ENCODE data around the gene TIGD7. TPM values are rescaled to one million over a fixed set of nuclear protein-coding genes. Genes with fewer than 3 reads are reported as not detected.
"Not testable (repeated sequence)": the region's sequence is repeated elsewhere in the genome, so short reads cannot be mapped to it uniquely, and the experiment has no call there.

TIGD7 gene
- total and polyA plus RNA-seq, 12 donors: 2.1 to 8.7 (median 4.5) TPM

DNA sequence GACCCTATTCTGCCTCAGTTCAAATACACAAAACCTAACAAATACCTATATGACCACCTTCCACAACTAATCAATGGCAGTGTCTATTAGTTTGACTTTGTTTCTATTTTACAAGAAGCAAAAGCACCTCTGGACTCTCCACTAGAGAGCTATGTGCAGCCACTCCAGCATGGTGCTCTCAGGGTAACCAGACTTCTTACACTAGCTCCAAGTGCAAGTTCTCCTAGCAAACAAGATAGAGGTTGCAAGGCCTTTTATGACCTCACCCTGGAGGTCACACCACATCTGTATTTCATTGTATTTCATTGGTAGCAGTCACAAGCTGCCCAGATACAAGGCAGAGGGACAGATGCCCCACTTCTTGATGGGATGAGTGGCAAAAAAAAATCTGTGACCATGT is 30.3 kb downstream of the TIGD7 start:
- Histone ChIP-seq H3K4me1 (replicated peaks in 1 of 2) (no peaks in the 10 kb centered on the region), H3K9me3 (replicated peaks in 1 of 3) (no peaks in the 10 kb centered on the region), H3K27ac (no peak overlapping the region), H3K27me3 (no peaks in the 10 kb centered on the region), H3K4me3 (no peak overlapping the region), H3K36me3 (replicated peaks in 1 of 2) (no peaks in the 10 kb centered on the region)
- intact Hi-C loops (cut with DNase I): no loop called here
- TF ChIP-seq, protein P1, sequence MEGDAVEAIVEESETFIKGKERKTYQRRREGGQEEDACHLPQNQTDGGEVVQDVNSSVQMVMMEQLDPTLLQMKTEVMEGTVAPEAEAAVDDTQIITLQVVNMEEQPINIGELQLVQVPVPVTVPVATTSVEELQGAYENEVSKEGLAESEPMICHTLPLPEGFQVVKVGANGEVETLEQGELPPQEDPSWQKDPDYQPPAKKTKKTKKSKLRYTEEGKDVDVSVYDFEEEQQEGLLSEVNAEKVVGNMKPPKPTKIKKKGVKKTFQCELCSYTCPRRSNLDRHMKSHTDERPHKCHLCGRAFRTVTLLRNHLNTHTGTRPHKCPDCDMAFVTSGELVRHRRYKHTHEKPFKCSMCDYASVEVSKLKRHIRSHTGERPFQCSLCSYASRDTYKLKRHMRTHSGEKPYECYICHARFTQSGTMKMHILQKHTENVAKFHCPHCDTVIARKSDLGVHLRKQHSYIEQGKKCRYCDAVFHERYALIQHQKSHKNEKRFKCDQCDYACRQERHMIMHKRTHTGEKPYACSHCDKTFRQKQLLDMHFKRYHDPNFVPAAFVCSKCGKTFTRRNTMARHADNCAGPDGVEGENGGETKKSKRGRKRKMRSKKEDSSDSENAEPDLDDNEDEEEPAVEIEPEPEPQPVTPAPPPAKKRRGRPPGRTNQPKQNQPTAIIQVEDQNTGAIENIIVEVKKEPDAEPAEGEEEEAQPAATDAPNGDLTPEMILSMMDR (IDR thresholded peaks at IDR 0.05): no peak
- no peak for TF ChIP-seq POLR2A (IDR thresholded peaks at IDR 0.05)
- DNase-seq: peak in 1 of 7 donors; percentile 17

GRCh38 chr16:3274490-3274889 is 30.7 kb downstream of the TIGD7 start:
- H3K4me1 ChIP-seq (replicated peaks in 1 of 2): no peaks in the 10 kb centered on the region
- no peaks in the 10 kb centered on the region for H3K36me3 ChIP-seq (replicated peaks in 1 of 2)
- no peak overlapping the region for H3K27ac ChIP-seq
- intact Hi-C loops (cut with DNase I): no loop called here
- no peaks in the 10 kb centered on the region for H3K9me3 ChIP-seq (replicated peaks in 1 of 3)
- no peak for TF ChIP-seq POLR2A (IDR thresholded peaks at IDR 0.05)
- TF ChIP-seq, protein P1 (IDR thresholded peaks at IDR 0.05): no peak
- no peaks in the 10 kb centered on the region for H3K27me3 ChIP-seq
- 41 to 53% (median 47%) methylated on average over 4 of the region's 4 CpGs for WGBS, 4 donors
- peak in 2 of 7 donors; percentile 49 to 54 for DNase-seq
- no peak overlapping the region for H3K4me3 ChIP-seq

DNA sequence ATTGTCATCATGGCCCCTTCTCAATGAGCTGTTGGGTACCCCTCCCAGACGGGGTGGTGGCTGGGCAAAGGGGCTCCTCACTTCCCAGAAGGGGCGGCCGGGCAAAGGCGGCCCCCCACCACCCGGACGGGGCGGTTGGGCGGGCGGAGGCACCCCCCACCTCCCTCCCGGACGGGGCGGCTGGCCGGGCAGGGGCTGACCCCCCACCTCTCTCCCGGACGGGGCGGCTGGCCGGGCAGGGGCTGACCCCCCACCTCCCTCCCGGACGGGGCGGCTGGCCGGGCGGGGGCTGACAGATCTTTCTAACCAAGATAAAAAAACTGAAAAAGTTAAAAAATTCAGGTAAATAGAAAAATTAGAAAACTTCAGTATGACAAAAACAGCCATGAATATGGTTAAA is 33.9 kb downstream of the TIGD7 start:
- not testable (repeated sequence) for H3K4me1 ChIP-seq (replicated peaks in 1 of 2); H3K9me3 ChIP-seq (replicated peaks in 1 of 3); DNase-seq

GRCh38 chr16:3270718-3271117 is 34.5 kb downstream of the TIGD7 start:
- H3K4me3 ChIP-seq; H3K27me3 ChIP-seq; intact Hi-C loops (cut with DNase I); H3K9me3 ChIP-seq (replicated peaks in 1 of 3); DNase-seq; H3K36me3 ChIP-seq (replicated peaks in 1 of 2); H3K27ac ChIP-seq: not testable (repeated sequence)
- WGBS, 4 donors: 45 to 62% (median 52%) methylated on average over 5 of the region's 5 CpGs
- H3K4me1 ChIP-seq (replicated peaks in 1 of 2): peaks cover 0 to 15% of the 10 kb centered on the region in 2 donors

More for the DNA sequence above, 33.9 kb downstream of the TIGD7 start:
- H3K27ac ChIP-seq; H3K36me3 ChIP-seq (replicated peaks in 1 of 2); H3K4me3 ChIP-seq; intact Hi-C loops (cut with DNase I); H3K27me3 ChIP-seq: not testable (repeated sequence)
- 91 to 95% (median 93%) methylated on average over 17 to 22 of the region's 22 CpGs for WGBS, 4 donors

DNA sequence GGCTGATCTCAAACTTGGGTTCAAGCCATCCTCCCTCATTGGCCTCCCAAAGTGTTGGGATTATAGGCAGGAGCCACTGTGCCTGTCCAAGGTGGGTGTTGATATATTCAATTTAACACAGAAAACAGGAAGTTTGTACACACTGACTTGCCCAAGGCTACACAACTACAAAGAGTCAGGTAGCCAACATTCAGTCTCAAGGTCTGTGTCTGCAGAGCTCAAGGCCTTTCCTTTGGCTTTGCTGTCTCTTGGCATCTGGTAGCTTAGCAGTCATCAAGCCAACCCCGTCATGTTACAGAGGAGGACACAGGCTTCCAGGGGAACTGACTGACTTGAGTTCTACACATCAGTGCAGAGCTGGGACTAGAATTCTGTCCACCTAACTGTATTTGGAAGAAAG is 36.9 kb downstream of the TIGD7 start:
- 38 to 50% (median 43%) methylated on average over 1 of the region's 1 CpG for WGBS, 4 donors
- intact Hi-C loops (cut with DNase I): loop anchor here in 1 of 2 donors (10.0 kb wide), 1 partner anchor 227 kb away; the partner anchor contains the start of gene C16orf90
- DNase-seq: peak in 6 of 7 donors; percentile 46 to 72 (median 50)
- no peaks in the 10 kb centered on the region for H3K27me3 ChIP-seq
- no peaks in the 10 kb centered on the region for H3K36me3 ChIP-seq (replicated peaks in 1 of 2)
- H3K27ac ChIP-seq: peak overlapping the region in 1 of 5 donors; percentile 19
- no peak for TF ChIP-seq POLR2A (IDR thresholded peaks at IDR 0.05)
- TF ChIP-seq, protein P1 (IDR thresholded peaks at IDR 0.05): no peak
- H3K4me1 ChIP-seq (replicated peaks in 1 of 2): peaks cover 0 to 22% of the 10 kb centered on the region in 2 donors
- H3K4me3 ChIP-seq: no peak overlapping the region
- H3K9me3 ChIP-seq (replicated peaks in 1 of 3): no peaks in the 10 kb centered on the region
